Smooth muscle cell (in vitro differentiated cells): ENCODE measurements around the gene TMEM145. TPM values are rescaled to one million over a fixed set of nuclear protein-coding genes. Genes with fewer than 3 reads are reported as not detected.

ENCODE experiments used
- DNase-seq: peaks from one replicate; lab custom pipeline; 2025; ENCODE audit not compliant: unreplicated experiment; lab: John Stamatoyannopoulos, UW
- H2AFZ ChIP-seq: fragments of 200-600 bp; sonication (generic); 2 replicates; pipeline ENCODE4 v1.6.0; 2016; ENCODE audit warnings: antibody characterized with exemption, low read depth, mild to moderate bottlenecking
- H3F3A ChIP-seq: fragments of 200-600 bp; sonication (generic); 2 replicates; pipeline ENCODE4 v1.6.0; 2017; ENCODE audit warnings: antibody characterized with exemption, low read depth
- H3K27ac ChIP-seq: fragments of 200-600 bp; sonication (generic); 2 replicates; pipeline ENCODE4 v1.5.1; 2016; ENCODE audit warnings: low read depth, mild to moderate bottlenecking
- H3K27me3 ChIP-seq: fragments of 200-600 bp; sonication (generic); 2 replicates; pipeline ENCODE4 v1.6.1; 2016; ENCODE audit warnings: low read depth, mild to moderate bottlenecking
- H3K36me3 ChIP-seq: fragments of 200-600 bp; sonication (generic); 2 replicates; pipeline ENCODE4 v1.5.1; 2016; ENCODE audit warnings: low read depth
- H3K4me1 ChIP-seq: fragments of 200-600 bp; sonication (generic); 2 replicates; pipeline ENCODE4 v1.5.1; 2016; ENCODE audit warnings: low read depth
- H3K4me2 ChIP-seq: fragments of 200-600 bp; sonication (generic); 2 replicates; pipeline ENCODE4 v1.6.0; 2016; ENCODE audit warnings: mild to moderate bottlenecking
- H3K4me3 ChIP-seq: fragments of 200-600 bp; sonication (generic); 2 replicates; pipeline ENCODE4 v1.5.1; 2016; ENCODE audit warnings: mild to moderate bottlenecking
- H3K79me2 ChIP-seq: fragments of 200-600 bp; sonication (generic); 2 replicates; pipeline ENCODE4 v1.6.0; 2016; ENCODE audit warnings: low read depth, mild to moderate bottlenecking
- H3K9ac ChIP-seq: fragments of 200-600 bp; sonication (generic); 2 replicates; pipeline ENCODE4 v1.6.0; 2016; ENCODE audit warnings: low read depth
- H3K9me3 ChIP-seq: fragments of 200-600 bp; sonication (generic); replicated peaks from 2 replicates; pipeline ENCODE4 v1.5.1; 2016; ENCODE audit warnings: low read depth
- H4K20me1 ChIP-seq: fragments of 200-600 bp; sonication (generic); 2 replicates; pipeline ENCODE4 v1.6.0; 2016; ENCODE audit warnings: low read depth
- whole genome bisulfite sequencing: methylation state at CpG from one replicate; pipeline ENCODE4 v1.1.7; 2016; ENCODE audit warnings: low lambda C conversion rate; 5-methylcytosine and 5-hydroxymethylcytosine counted together
- polyA plus RNA-seq: library from polyadenylated mRNA; unstranded; fragments of >200 nt; fragmentation: Nextera tagmentation; extraction: Ambion mirVana; gene quantifications from 2 replicates; pipeline ENCODE4 v1.2.1, GENCODE V29; 2016
- total RNA-seq: library from RNA; depleted of rRNA; stranded (reverse); fragments of >200 nt; gene quantifications from 2 replicates; pipeline ENCODE4 v1.2.3, GENCODE V29; 2014
- TF ChIP-seq, protein P1 (sequence below): fragments of 200-600 bp; sonication (generic); IDR thresholded peaks from 2 replicates; pipeline ENCODE4 v1.5.1; 2017; ENCODE audit warnings: borderline replicate concordance, mild to moderate bottlenecking, antibody characterized with exemption; ENCODE audit not compliant: insufficient read depth, poor library complexity, severe bottlenecking

Gene TMEM145
- total and polyA plus RNA-seq, 2 experiments from 2014 or later, result 0.11 TPM; not detected in 1

GRCh38 chr19:42268142-42268703 is 44.9 kb upstream of the TMEM145 start:
- no peaks in the 10 kb centered on the region for H3K27me3 ChIP-seq
- no peaks in the 10 kb centered on the region for H4K20me1 ChIP-seq
- H3F3A ChIP-seq, result no peaks in the 10 kb centered on the region
- peak overlapping the region; percentile 87 for H3K4me2 ChIP-seq
- WGBS, result under 1% methylated on average over 42 of the region's 46 CpGs
- H3K9ac ChIP-seq, result peak overlapping the region; percentile 99
- peaks cover 18% of the 10 kb centered on the region for H3K4me1 ChIP-seq
- TF ChIP-seq, protein P1, sequence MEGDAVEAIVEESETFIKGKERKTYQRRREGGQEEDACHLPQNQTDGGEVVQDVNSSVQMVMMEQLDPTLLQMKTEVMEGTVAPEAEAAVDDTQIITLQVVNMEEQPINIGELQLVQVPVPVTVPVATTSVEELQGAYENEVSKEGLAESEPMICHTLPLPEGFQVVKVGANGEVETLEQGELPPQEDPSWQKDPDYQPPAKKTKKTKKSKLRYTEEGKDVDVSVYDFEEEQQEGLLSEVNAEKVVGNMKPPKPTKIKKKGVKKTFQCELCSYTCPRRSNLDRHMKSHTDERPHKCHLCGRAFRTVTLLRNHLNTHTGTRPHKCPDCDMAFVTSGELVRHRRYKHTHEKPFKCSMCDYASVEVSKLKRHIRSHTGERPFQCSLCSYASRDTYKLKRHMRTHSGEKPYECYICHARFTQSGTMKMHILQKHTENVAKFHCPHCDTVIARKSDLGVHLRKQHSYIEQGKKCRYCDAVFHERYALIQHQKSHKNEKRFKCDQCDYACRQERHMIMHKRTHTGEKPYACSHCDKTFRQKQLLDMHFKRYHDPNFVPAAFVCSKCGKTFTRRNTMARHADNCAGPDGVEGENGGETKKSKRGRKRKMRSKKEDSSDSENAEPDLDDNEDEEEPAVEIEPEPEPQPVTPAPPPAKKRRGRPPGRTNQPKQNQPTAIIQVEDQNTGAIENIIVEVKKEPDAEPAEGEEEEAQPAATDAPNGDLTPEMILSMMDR, result no peak
- peak overlapping the region; percentile 99 for H3K27ac ChIP-seq
- H3K4me3 ChIP-seq, result peak overlapping the region; percentile 80
- H3K79me2 ChIP-seq, result peaks cover 24% of the 10 kb centered on the region
- H3K36me3 ChIP-seq, result no peaks in the 10 kb centered on the region
- DNase-seq, result peak; percentile 99
- H3K9me3 ChIP-seq, result no peaks in the 10 kb centered on the region
- peak overlapping the region; percentile 88 for H2AFZ ChIP-seq

GRCh38 chr19:42268704-42269477 is 44.2 kb upstream of the TMEM145 start, which contains the start of gene CIC:
CIC (plus strand) TSS chr19:42269252; CDS start chr19:42271784, 2,532 bp downstream.
- TF ChIP-seq, protein P1, result no peak
- Histone ChIP-seq H3K27me3 (no peaks in the 10 kb centered on the region), H3K9me3 (no peaks in the 10 kb centered on the region), H3K79me2 (peaks cover 28% of the 10 kb centered on the region), H3K4me2 (peak within 1 kb of the TSS; percentile 91), H2AFZ (peak within 1 kb of the TSS; percentile 88), H3F3A (no peaks in the 10 kb centered on the region), H3K4me1 (peaks cover 18% of the 10 kb centered on the region), H3K4me3 (peak within 1 kb of the TSS; percentile 80), H4K20me1 (no peaks in the 10 kb centered on the region), H3K9ac (peak within 1 kb of the TSS; percentile 99), H3K27ac (peak within 1 kb of the TSS; percentile 99), H3K36me3 (no peaks in the 10 kb centered on the region)
- WGBS, result 1% methylated on average over 36 of the region's 52 CpGs
- DNase-seq, result peak; percentile 99

- no peaks in the 10 kb centered on the region for H3F3A ChIP-seq
- no peaks in the 10 kb centered on the region for H3K36me3 ChIP-seq
- WGBS, result 71% methylated on average over 9 of the region's 10 CpGs
- H2AFZ ChIP-seq, result no peak overlapping the region
- peaks cover 18% of the 10 kb centered on the region for H3K4me1 ChIP-seq
- H3K27ac ChIP-seq, result peak overlapping the region; percentile 76
- H3K9me3 ChIP-seq, result no peaks in the 10 kb centered on the region
- H3K79me2 ChIP-seq, result peaks cover 34% of the 10 kb centered on the region
- peak overlapping the region; percentile 69 for H3K4me3 ChIP-seq
- H3K27me3 ChIP-seq, result no peaks in the 10 kb centered on the region
- TF ChIP-seq, protein P1, result no peak
- DNase-seq, result no peak
- peak overlapping the region; percentile 83 for H3K9ac ChIP-seq
- peaks cover 2% of the 10 kb centered on the region for H4K20me1 ChIP-seq
- H3K4me2 ChIP-seq, result peak overlapping the region; percentile 91
Measured at GRCh38 chr19:42269478-42270345, 43.4 kb upstream of the TMEM145 start.
